H1 (cell line): Measurements from ENCODE around the gene PIK3C2G. TPM values are rescaled to one million over a fixed set of nuclear protein-coding genes. Genes with fewer than 3 reads are reported as not detected.

Experiments used
- CTCF ChIA-PET: fragments of 300-600 bp; sonication (Branson Sonifier 250); formaldehyde crosslinking; loops from one replicate; lab custom pipeline; 2021; ENCODE audit not compliant: partially characterized antibody; lab: Charles Lee
- POLR2A ChIA-PET: fragments of 300-600 bp; sonication (Branson Sonifier 250); formaldehyde crosslinking; loops from one replicate; lab custom pipeline; 2021; ENCODE audit warnings: inconsistent platforms; ENCODE audit not compliant: partially characterized antibody; lab: Charles Lee
- DNase-seq, 2 experiments: peaks; one replicate each; pipeline versions ENCODE4 v3.0.0 to v3.0.0-alpha.2; 2010 to 2022; ENCODE audit warnings: low spot score in 2 of 2, low read depth in 1 of 2, mixed read lengths in 1 of 2
- FAIRE-seq: peaks from 2 replicates; lab custom pipeline; 2011; peaks lifted over from hg19 to GRCh38; lab: Jason Lieb, UNC
- H2AFZ ChIP-seq: 2 replicates; pipeline ENCODE4 v1.8.1; 2012; ENCODE audit warnings: low read length, inconsistent platforms
- H2AK5ac ChIP-seq: 2 replicates; pipeline ENCODE4 v1.6.1; 2013; ENCODE audit warnings: low read depth, low read length
- H2BK120ac ChIP-seq: replicated peaks from 2 replicates; pipeline ENCODE3; 2013; ENCODE audit warnings: low read depth, low read length, inconsistent platforms
- H2BK12ac ChIP-seq: 2 replicates; pipeline ENCODE4 v1.6.1; 2013; ENCODE audit warnings: low read depth, low read length
- H2BK15ac ChIP-seq: 2 replicates; pipeline ENCODE4 v1.6.1; 2013; ENCODE audit warnings: low read length
- H2BK20ac ChIP-seq: 2 replicates; pipeline ENCODE4 v1.6.1; 2013; ENCODE audit warnings: low read length
- H2BK5ac ChIP-seq: 2 replicates; pipeline ENCODE4 v1.6.1; 2013; ENCODE audit warnings: low read depth, low read length
- H3K14ac ChIP-seq: 2 replicates; pipeline ENCODE4 v1.6.1; 2013; ENCODE audit warnings: inconsistent platforms; ENCODE audit not compliant: insufficient read length
- H3K18ac ChIP-seq: 2 replicates; pipeline ENCODE4 v1.6.1; 2013; ENCODE audit warnings: low read length; ENCODE audit errors: extremely low read depth
- H3K23ac ChIP-seq: 2 replicates; pipeline ENCODE4 v1.6.1; 2013; ENCODE audit warnings: inconsistent platforms; ENCODE audit not compliant: insufficient read length
- H3K23me2 ChIP-seq: 2 replicates; pipeline ENCODE4 v1.6.1; 2013; ENCODE audit warnings: low read depth, low read length
- H3K27ac ChIP-seq: 2 replicates; pipeline ENCODE4 v1.6.1; 2011; ENCODE audit warnings: low read depth, low read length, inconsistent platforms
- H3K27me3 ChIP-seq, 4 experiments: replicated peaks in 1 of 4; 1 replicate in 1 of 4; 2 replicates in 3 of 4; pipeline versions ENCODE4 v1.6.1 to v1.8.1; 2011 to 2013; ENCODE audit warnings: low read length in 3 of 4, mild to moderate bottlenecking in 3 of 4, inconsistent platforms in 2 of 4, mixed read lengths in 2 of 4, moderate library complexity in 1 of 4; ENCODE audit not compliant: control insufficient read depth in 3 of 4, insufficient read depth in 3 of 4; ENCODE audit errors: extremely low read depth in 1 of 4
- H3K36me3 ChIP-seq, 4 experiments: 2 replicates each; pipeline versions ENCODE4 v1.6.1 to v1.8.1; 2011 to 2013; ENCODE audit warnings: mild to moderate bottlenecking in 4 of 4, low read length in 3 of 4, moderate library complexity in 2 of 4, control low read depth in 1 of 4, inconsistent platforms in 1 of 4; ENCODE audit not compliant: insufficient read depth in 4 of 4, control insufficient read depth in 2 of 4
- H3K4ac ChIP-seq: replicated peaks from 2 replicates; pipeline ENCODE3; 2013; ENCODE audit warnings: low read length, low read depth, mixed read lengths, inconsistent platforms; ENCODE audit not compliant: insufficient read length
- H3K4me1 ChIP-seq, 4 experiments: replicated peaks in 1 of 4; 1 replicate in 1 of 4; 2 replicates in 3 of 4; pipeline versions ENCODE4 v1.6.1 to v1.8.1; 2011 to 2013; ENCODE audit warnings: low read length in 3 of 4, inconsistent platforms in 2 of 4, mixed read lengths in 1 of 4; ENCODE audit not compliant: insufficient read depth in 4 of 4, control insufficient read depth in 3 of 4
- H3K4me2 ChIP-seq, 2 experiments: 2 replicates each; pipeline versions ENCODE4 v1.6.1 to v1.8.1; 2011 to 2013; ENCODE audit warnings: low read depth in 2 of 2, low read length in 2 of 2, control low read depth in 1 of 2, inconsistent platforms in 1 of 2, mild to moderate bottlenecking in 1 of 2; ENCODE audit not compliant: insufficient read depth in 1 of 2
- H3K4me3 ChIP-seq, 4 experiments: fragments of 200-600, 300-600 bp in 1 of 4; sonication (generic), shearing (Covaris generic), sonication (Bioruptor Twin) in 1 of 4; 2 replicates each; pipeline versions ENCODE4 v1.5.1 to v1.8.1; 2011 to 2016; ENCODE audit warnings: low read length in 4 of 4, low read depth in 3 of 4, control low read depth in 2 of 4, inconsistent platforms in 2 of 4, mild to moderate bottlenecking in 2 of 4, mixed read lengths in 1 of 4, moderate library complexity in 1 of 4; ENCODE audit not compliant: insufficient read depth in 2 of 4; ENCODE audit errors: extremely low read depth in 1 of 4
- H3K56ac ChIP-seq: replicated peaks from 2 replicates; pipeline ENCODE3; 2013; ENCODE audit warnings: low read depth, mild to moderate bottlenecking, mixed read lengths, low read length, inconsistent platforms; ENCODE audit not compliant: insufficient read length
- H3K79me1 ChIP-seq: 2 replicates; pipeline ENCODE4 v1.6.1; 2013; ENCODE audit warnings: low read depth, low read length, control low read depth
- H3K79me2 ChIP-seq, 2 experiments: 2 replicates each; pipeline versions ENCODE4 v1.6.1 to v1.8.1; 2012 to 2013; ENCODE audit warnings: low read length in 2 of 2, mild to moderate bottlenecking in 2 of 2, inconsistent platforms in 1 of 2; ENCODE audit not compliant: insufficient read depth in 2 of 2, control insufficient read depth in 1 of 2
- H3K9ac ChIP-seq, 4 experiments: replicated peaks in 1 of 4; 1 replicate in 1 of 4; 2 replicates in 3 of 4; pipeline versions ENCODE4 v1.6.1 to v1.8.1; 2011 to 2013; ENCODE audit warnings: low read depth in 3 of 4, low read length in 3 of 4, control low read depth in 2 of 4, mild to moderate bottlenecking in 2 of 4, moderate library complexity in 2 of 4, inconsistent platforms in 1 of 4; ENCODE audit errors: extremely low read depth in 1 of 4
- H3K9me3 ChIP-seq, 2 experiments: 2 replicates each; pipeline versions ENCODE4 v1.6.1 to v1.8.1; 2012 to 2013; ENCODE audit warnings: mild to moderate bottlenecking in 2 of 2, moderate library complexity in 2 of 2, control low read depth in 1 of 2, inconsistent platforms in 1 of 2, low read depth in 1 of 2, low read length in 1 of 2, mixed read lengths in 1 of 2; ENCODE audit not compliant: insufficient read depth in 2 of 2
- H4K20me1 ChIP-seq, 2 experiments: replicated peaks in 1 of 2; 2 replicates each; pipeline versions ENCODE3 to v1.8.1; 2011 to 2013; ENCODE audit warnings: inconsistent platforms in 2 of 2, low read length in 2 of 2, mild to moderate bottlenecking in 1 of 2; ENCODE audit not compliant: insufficient read depth in 2 of 2, control insufficient read depth in 1 of 2
- H4K5ac ChIP-seq: 2 replicates; pipeline ENCODE4 v1.6.1; 2013; ENCODE audit warnings: low read length, low read depth, mixed read lengths, inconsistent platforms; ENCODE audit not compliant: insufficient read length
- H4K8ac ChIP-seq: 2 replicates; pipeline ENCODE4 v1.8.0; 2013; ENCODE audit warnings: mild to moderate bottlenecking, moderate library complexity, low read length, inconsistent platforms; ENCODE audit not compliant: insufficient read depth; ENCODE audit errors: extremely low read depth
- H4K91ac ChIP-seq: replicated peaks from 2 replicates; pipeline ENCODE3; 2013; ENCODE audit warnings: low read length, mixed read lengths, inconsistent platforms; ENCODE audit not compliant: insufficient read length
- ASH2L ChIP-seq: fragments of 200-600, 300-600 bp; sonication (generic); IDR thresholded peaks from one replicate; pipeline ENCODE4 v1.7.1; 2017; ENCODE audit warnings: low read length
- CBX5 ChIP-seq: fragments of 300-800, 300-1000 bp; sonication (generic); IDR thresholded peaks from 2 replicates; pipeline ENCODE4 v1.7.1; 2016; ENCODE audit warnings: antibody characterized with exemption, low read length, low read depth
- EP300 ChIP-seq, 2 experiments: IDR thresholded peaks; 1 replicate in 1 of 2; 2 replicates in 1 of 2; pipeline ENCODE4 v1.6.1; 2011 to 2012; ENCODE audit warnings: low read depth in 2 of 2, low read length in 2 of 2, mild to moderate bottlenecking in 2 of 2, borderline replicate concordance in 1 of 2, inconsistent platforms in 1 of 2, moderate library complexity in 1 of 2
- POU5F1 ChIP-seq: IDR thresholded peaks from 2 replicates; pipeline ENCODE4 v1.6.1; 2011; ENCODE audit warnings: low read depth, mild to moderate bottlenecking, low read length, moderate library complexity
- RXRA ChIP-seq: IDR thresholded peaks from 2 replicates; pipeline ENCODE4 v1.6.1; 2011; ENCODE audit warnings: low read depth, mild to moderate bottlenecking, low read length, moderate library complexity; ENCODE audit not compliant: insufficient read depth
- TAF1 ChIP-seq: IDR thresholded peaks from 2 replicates; pipeline ENCODE4 v1.6.1; 2011; ENCODE audit warnings: mild to moderate bottlenecking, low read depth, low read length
- polyA plus RNA-seq, 7 experiments: library from polyadenylated mRNA; depleted of rRNA in 3 of 7; stranded (reverse) in 5 of 7; unstranded in 2 of 7; fragments of >200 nt in 5 of 7; fragments of 200-250 nt in 2 of 7; gene quantifications; 1 replicate in 5 of 7; 2 replicates in 1 of 7; 4 replicates in 1 of 7; pipeline versions ENCODE4 v1.2.1 to v1.2.3, GENCODE V29; 2011 to 2013; ENCODE audit warnings: missing spikeins in 2 of 7, mixed read lengths in 2 of 7
- total RNA-seq: library from RNA; stranded (reverse); fragmentation: NEBNext Ultra II Directional; extraction: Animal tissue kit (Norgen Biotek cat#: 25700); gene quantifications from 2 replicates; pipeline ENCODE4 v1.2.1, GENCODE V29; 2021

The PIK3C2G gene
- total and polyA plus RNA-seq, 2 of the 8 experiments (the other 6 are each of a cell fraction or from before 2014, with no cell fraction given) = not detected

GRCh38 chr12:18323159-18323558, 61.8 kb downstream of the PIK3C2G start:
- Histone ChIP-seq H2AK5ac (no peak overlapping the region), H2AFZ (0 out of 2 replicates have a peak overlapping the region, but pooled peaks have one; percentile 50), H3K27ac (no peak overlapping the region), H2BK15ac (no peak overlapping the region), H3K4me1 (peaks cover 0 to 2% (median 0%) of the 10 kb centered on the region in 4 experiments; a peak in 1 of 7 replicates), H3K56ac (no peak overlapping the region), H4K20me1 (no peaks in the 10 kb centered on the region), H3K36me3 (no peaks in the 10 kb centered on the region), H3K79me1 (no peaks in the 10 kb centered on the region), H2BK120ac (no peak overlapping the region), H2BK12ac (no peak overlapping the region), H3K14ac (no peak overlapping the region), H3K9ac (peak overlapping the region in 1 of 4 experiments; percentile 43; a peak in 1 of 7 replicates), H3K18ac (no peak overlapping the region), H3K4me3 (no peak overlapping the region), H3K4me2 (no peak overlapping the region), H3K27me3 (no peaks in the 10 kb centered on the region), H4K8ac (no peak overlapping the region), H4K5ac (no peak overlapping the region), H3K9me3 (no peaks in the 10 kb centered on the region), H3K4ac (no peak overlapping the region), H3K23ac (no peak overlapping the region), H2BK20ac (no peak overlapping the region), H2BK5ac (no peak overlapping the region), H4K91ac (no peak overlapping the region), H3K79me2 (no peaks in the 10 kb centered on the region), H3K23me2 (no peaks in the 10 kb centered on the region)
- FAIRE-seq (no peak), DNase-seq (no peak)
- ChIA-PET CTCF (no interaction called here), POLR2A (no interaction called here)
- TF ChIP-seq POU5F1 (no peak), TAF1 (no peak), CBX5 (no peak), ASH2L (no peak), RXRA (no peak), EP300 (IDR thresholded peaks at IDR 0.05; ENCODE audit: borderline replicate concordance in 1 of 2, low read depth in 2 of 2, low read length in 2 of 2) (no peak)
